Limb (tissue), 2 donors: ENCODE results near the gene SALL1.

Experiments
- DNase-seq, 2 donors: peaks; one replicate each; pipeline ENCODE4 v3.0.0-alpha.2; 2016; ENCODE audit errors: extremely low spot score in 2 of 2

Gene SALL1

GRCh38 chr16:51157698-51158097 is 6.6 kb upstream of the SALL1 start:
- no peak for DNase-seq

- DNase-seq = no peak
These were observed 5.7 kb upstream of the SALL1 start for GRCh38 chr16:51156807-51157200.

GRCh38 chr16:51155820-51156806 is 5.0 kb upstream of the SALL1 start:
- peak in 1 of 2 donors; percentile 58 for DNase-seq

GRCh38 chr16:51155199-51155607 is 4.1 kb upstream of the SALL1 start:
- DNase-seq = peak in 1 of 2 donors; percentile 56

GRCh38 chr16:51154271-51155171 is 3.5 kb upstream of the SALL1 start:
- DNase-seq = peak in 1 of 2 donors; percentile 67

- DNase-seq = peak in 1 of 2 donors; percentile 65
These were observed 2.5 kb upstream of the SALL1 start for GRCh38 chr16:51153577-51154031.

- no peak for DNase-seq
These were observed 1.9 kb upstream of the SALL1 start for GRCh38 chr16:51152691-51153576.

GRCh38 chr16:51151961-51152663 is 1.0 kb upstream of the SALL1 start:
- DNase-seq = peak; percentile 49 to 87

- DNase-seq = peak; percentile 60 to 86
These were observed 428 bp upstream of the SALL1 start for GRCh38 chr16:51151435-51151960.

- peak in 1 of 2 donors; percentile 55 for DNase-seq
These were observed 744 bp downstream of the SALL1 start for GRCh38 chr16:51150165-51150887.

- peak in 1 of 2 donors; percentile 57 for DNase-seq
These were observed 1.3 kb downstream of the SALL1 start for GRCh38 chr16:51149721-51150164.

- no peak for DNase-seq
These were observed 1.8 kb downstream of the SALL1 start for GRCh38 chr16:51149251-51149661.

GRCh38 chr16:51148678-51149228 is 2.3 kb downstream of the SALL1 start:
- DNase-seq = no peak

GRCh38 chr16:51147776-51148677 is 3.0 kb downstream of the SALL1 start:
- no peak for DNase-seq

GRCh38 chr16:51146256-51146924 is 4.7 kb downstream of the SALL1 start:
- no peak for DNase-seq

- no peak for DNase-seq
These were observed 6.9 kb downstream of the SALL1 start for GRCh38 chr16:51144203-51144602.
